DMS79 (cell line): ENCODE measurements around the gene PLCD3.

Experiments
- DNase-seq: peaks from one replicate; lab custom pipeline; 2025; lab: John Stamatoyannopoulos, UW

PLCD3 gene

GRCh38 chr17:45101883-45102811 is 30.2 kb downstream of the PLCD3 start:
- DNase-seq, result no peak

DNA sequence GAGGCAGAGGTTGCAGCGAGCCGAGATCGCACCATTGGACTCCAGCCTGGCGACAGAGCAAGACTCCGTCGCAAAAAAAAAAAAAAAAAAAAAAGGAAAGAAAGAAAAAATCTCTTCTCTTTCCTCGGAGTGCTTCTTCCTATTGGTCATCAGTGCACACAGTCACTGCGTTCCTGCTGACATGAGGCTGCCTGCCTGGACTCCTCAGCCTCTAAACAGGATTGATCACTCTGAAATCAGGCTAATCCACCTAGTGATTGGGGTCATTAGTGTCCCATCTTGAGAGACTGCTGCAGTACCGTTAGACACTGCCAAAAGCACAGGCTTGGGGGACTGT is 30.8 kb downstream of the PLCD3 start:
- no peak for DNase-seq

- peak; percentile 33 for DNase-seq
Measured at GRCh38 chr17:45098869-45099616, 33.3 kb downstream of the PLCD3 start.

DNA sequence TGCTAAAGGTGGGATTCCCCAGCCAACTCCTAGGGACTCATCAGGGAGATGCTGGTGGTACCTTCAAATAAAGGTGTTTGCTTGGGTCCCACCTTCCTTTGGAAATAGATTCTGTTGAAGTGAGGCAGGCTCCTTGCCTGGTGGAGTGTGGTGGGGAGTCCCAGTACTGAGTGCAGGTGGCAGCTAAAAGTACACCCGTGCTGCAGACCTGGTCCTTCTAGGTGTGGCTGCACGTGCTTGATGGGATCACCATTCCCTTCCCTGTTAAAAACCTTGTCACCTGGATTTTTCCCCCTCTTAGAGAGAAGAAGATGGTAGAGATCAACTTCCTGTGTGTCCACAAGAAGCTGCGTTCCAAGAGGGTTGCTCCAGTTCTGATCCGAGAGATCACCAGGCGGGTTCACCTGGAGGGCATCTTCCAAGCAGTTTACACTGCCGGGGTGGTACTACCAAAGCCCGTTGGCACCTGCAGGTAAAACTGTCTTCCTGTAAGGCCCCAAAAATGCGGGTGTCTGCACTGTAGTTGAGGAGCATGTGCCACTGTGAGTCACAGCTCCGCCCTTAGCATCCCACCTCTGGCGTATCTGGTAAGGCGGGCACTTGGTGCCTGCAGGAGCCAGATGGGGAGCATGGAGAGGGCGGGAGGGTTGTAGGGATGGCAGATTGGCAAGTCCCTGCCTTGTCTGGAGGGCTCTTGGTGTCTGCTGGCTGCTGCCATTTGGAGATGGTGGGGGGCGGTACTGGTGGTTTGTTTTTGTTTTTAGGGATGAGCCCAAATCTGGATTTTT is 34.0 kb downstream of the PLCD3 start:
- no peak for DNase-seq

- no peak for DNase-seq
Measured at GRCh38 chr17:45096926-45097325, 35.4 kb downstream of the PLCD3 start.

GRCh38 chr17:45096141-45096540 is 36.2 kb downstream of the PLCD3 start:
- DNase-seq, result no peak

DNA sequence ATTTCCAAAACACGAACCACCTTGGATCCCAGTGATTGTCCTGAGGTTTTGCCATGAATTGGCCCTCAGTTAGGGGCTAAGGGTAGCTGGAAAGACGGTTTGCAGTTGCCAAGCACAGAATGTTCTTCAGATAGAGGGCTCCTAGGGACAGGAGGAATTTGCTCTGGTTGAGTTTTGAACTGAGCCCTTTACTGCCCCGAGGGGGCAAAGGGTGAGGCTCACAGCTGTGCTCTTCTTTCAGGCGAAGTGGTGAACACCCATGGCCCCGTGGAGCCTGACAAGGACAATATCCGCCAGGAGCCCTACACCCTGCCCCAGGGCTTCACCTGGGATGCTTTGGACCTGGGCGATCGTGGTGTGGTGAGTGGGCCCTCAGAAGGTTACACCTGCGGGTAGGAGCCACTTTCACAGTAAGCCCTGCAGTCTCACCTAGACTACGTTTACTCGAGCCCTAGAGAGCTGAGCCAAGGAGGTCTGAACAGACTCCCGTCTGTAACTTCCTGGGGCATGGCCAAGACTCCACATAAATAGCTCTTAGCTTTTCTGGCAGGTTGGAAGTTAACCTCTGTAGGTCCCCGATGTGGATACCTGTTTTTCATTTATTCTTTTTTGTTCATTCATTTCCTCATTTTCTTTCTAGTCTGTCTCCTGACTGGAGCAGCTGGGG is 38.7 kb downstream of the PLCD3 start:
- no peak for DNase-seq

DNA sequence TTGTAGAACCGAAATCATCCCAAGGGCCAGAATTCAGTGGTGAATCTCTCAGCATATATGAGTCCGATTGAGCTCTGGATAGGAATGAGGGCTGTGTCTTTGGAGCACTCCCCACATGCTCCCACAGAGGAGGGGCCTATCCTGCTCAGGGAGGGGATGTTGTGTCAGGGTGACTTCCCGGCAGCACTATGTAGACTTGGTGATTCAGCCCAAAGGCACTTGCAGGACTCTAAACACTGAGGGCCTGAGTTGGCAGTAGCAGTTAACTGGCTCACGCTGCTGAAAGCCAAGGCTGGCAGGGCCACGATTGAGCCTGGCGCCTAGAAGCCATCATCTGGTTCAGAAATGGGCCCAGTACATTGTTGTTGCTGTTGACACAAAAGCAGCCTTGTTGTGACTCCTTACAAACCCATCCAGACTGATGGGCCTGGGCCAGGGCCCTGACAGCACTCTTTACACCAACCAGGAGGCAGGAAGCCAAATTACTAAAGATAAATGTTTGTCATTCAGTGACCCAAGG is 39.3 kb downstream of the PLCD3 start:
- DNase-seq, result no peak

- no peak for DNase-seq
Measured at GRCh38 chr17:45091778-45092425, 40.4 kb downstream of the PLCD3 start.

DNA sequence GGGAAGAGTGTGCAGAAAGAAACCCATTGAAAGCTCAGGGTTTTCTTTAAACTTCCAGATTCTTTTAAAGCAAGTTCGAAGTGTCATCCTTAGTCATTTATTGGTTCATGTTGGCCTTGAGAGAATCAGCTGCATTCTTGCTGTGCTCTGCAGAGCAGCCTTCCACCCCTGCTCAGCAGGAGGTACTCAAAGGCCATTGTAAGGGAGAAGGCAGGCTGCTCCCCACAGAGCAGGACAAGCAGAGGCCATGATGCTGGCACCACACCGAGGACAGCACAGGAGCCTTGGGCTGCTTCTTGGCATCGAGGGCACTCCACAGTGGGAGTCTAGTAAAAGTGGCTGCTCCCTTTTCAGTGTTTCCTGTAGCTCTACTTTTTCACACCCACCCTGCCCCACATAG is 41.6 kb downstream of the PLCD3 start:
- DNase-seq, result no peak

GRCh38 chr17:45088741-45089140 is 43.6 kb downstream of the PLCD3 start:
- DNase-seq, result no peak

DNA sequence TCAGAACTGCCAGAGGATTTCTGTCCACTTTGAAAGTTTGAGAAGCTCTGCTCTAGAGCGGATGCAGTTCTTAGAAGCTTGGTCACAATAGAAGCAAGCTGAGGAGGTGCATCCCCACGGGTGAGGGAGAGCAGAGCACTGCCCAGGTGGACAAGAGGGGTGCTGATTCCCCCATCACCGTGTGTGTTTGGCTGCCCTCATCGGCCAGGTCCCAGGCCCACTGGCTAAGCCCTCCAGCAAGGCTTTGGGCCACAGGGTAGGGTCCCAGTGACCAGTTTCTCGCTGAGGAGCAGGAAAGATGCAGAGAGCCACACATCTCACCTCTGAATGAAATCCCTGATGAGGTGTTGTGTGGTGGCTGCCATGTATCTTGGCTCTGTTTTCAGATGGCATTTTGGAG is 44.3 kb downstream of the PLCD3 start:
- no peak for DNase-seq

GRCh38 chr17:45087504-45087975 is 44.8 kb downstream of the PLCD3 start:
- no peak for DNase-seq

DNA sequence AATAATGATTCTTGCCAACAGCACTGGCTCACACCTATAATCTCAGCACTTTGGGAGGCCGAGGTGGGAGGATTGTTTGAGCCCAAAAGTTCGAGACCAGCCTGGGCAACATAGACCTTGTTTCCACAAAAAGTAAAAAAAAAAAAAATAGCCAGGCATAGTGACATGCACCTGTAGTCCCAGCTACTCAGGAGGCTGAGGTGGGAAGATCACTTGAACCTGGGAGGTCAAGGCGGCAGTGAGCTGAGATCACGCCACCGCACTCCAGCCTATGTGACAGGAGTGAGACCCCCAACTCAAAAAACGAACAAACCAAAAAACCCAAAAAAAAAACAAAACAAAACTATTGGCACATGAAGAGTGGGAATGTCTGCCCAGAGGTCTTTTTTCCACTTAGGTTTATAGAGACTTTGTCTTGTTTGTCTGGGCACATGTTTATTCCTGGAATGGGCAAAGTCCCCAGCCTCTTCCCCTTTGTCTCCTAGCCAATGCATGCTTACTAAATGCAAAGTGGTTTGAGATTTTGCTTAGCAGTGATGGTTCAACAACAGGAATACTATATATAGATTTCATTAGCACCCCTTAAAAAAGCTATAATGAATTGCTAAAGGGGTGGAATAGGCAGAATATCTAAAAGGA is 45.3 kb downstream of the PLCD3 start:
- DNase-seq, result no peak

DNA sequence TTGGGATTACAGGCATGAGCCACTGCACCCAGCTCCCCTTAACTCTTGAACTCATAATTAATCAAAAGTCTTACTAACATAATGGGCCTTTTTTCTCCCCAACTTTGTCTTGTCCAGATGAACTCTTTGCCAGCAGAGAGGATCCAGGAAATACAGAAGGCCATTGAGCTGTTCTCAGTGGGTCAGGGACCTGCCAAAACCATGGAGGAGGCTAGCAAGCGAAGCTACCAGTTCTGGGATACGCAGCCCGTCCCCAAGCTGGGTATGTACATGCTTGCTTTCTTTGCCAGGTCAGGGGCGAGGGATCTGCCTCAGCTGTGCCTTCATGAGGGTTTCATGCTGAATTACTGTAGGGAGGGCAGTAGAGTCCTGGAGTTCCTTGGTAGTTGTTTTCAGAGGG is 45.9 kb downstream of the PLCD3 start:
- DNase-seq, result no peak

DNA sequence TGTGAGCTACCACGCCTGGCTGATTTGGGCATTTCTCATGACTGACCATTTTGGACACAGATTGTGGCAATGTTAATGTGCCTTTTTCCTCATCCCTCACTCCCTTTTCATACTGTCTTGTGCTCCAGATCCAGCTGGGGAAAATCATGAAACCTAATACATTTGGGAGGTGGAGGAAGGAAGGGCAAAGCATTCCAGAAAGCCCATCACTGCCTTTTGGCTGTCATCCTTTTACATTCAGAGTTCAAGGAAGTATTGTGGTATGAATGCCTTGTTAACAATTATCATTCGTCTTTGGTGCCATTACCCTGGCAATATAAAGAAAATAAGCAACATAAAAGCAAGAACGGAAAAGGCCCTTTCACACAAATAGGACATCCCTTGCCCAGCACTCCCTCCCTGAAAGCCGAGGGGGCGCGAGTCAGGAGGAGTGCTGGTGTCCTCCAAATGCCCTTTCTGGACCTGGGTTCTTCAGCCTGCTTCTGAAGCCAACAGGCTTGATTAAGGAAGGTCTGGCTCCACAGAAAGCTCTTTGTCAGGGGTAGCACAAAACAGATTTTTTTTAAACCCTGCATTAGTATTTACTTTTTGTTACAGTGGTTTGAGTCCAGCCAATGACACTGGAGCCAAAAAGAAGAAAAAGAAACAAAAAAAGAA is 51.1 kb downstream of the PLCD3 start:
- DNase-seq, result no peak

DNA sequence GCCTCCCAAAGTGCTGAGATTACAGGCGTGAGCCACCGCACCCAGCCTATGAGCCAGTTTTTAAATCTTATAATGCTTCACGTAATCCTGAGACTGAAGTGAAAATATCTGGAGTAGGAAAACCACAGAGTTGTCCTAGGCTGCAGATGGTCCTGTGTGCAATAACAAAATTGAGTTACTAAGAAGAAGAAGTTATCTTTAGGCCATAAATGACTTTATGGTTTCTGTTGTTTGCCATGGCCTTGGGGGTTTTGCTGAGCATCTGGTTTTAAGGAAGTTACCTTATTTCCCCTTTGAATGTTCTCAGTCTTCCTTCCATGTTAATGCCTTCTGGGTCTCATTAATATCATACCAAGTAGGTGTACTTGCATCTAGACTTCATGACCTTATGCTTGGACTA is 54.7 kb downstream of the PLCD3 start:
- no peak for DNase-seq

DNA sequence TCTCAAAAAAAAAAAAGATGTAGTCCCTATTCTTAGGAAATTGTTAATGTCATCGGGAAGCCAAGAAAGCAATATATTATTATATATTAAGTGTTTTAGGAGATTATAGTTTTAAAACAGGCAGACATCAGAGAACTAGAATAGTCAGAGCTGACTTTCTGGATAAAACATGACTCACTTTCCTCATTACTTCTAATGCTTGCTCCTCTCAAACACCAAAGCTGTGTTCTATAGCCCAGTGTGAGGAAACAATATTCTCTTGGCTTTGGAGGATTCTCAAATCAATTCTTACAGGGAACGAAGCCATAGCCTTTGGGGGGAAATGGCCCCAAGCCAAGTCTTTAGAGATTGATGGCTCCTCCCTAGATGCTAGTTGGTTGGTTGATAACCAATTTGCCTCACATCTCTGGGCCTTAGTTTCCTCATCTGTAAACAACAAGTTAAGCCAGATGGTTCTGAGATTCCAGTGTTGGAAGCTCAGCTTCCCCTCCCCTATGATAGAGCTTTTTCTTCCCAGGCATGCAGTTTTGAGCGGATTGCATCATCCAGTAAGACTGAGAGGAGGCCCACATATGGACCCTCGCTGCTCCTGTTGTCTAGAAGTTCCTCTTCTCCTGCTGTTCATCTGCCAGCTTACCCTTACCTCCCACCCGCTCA is 58.8 kb downstream of the PLCD3 start:
- DNase-seq, result no peak

DNA sequence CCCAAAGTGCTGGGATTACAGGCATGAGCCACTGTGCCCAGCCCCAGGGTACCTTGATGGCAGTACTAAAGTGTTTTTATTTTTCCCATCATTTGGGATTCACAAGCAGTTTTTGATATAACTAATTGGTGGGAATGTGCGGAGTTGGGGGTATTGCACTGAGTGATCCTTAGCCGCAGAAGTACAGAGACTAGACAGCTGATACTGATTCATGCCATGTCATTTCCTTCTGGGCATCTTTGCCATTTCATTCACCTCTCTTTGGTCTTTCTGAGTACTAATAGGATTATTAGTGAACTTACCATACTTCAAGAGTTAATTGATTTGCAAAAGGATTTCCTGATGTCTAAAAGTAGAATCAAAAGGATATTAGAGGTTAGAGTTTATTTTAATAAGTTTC is 61.5 kb downstream of the PLCD3 start:
- DNase-seq, result no peak

- no peak for DNase-seq
Measured at GRCh38 chr17:45070001-45070400, 62.3 kb downstream of the PLCD3 start.
